Hepatocyte (in vitro differentiated cells): ENCODE results near the gene ADGRF3. TPM values are rescaled to one million over a fixed set of nuclear protein-coding genes. Genes with fewer than 3 reads are reported as not detected.
"Not testable (repeated sequence)": the region's sequence is repeated elsewhere in the genome, so short reads cannot be mapped to it uniquely, and the experiment has no call there.

Source experiments
- DNase-seq: peaks from one replicate; pipeline ENCODE4 v3.0.0-alpha.2; 2016; ENCODE audit warnings: low spot score
- H2AFZ ChIP-seq: fragments of 200-600 bp; sonication (generic); 2 replicates; pipeline ENCODE4 v1.6.0; 2016; ENCODE audit warnings: antibody characterized with exemption, mild to moderate bottlenecking
- H3K27ac ChIP-seq: fragments of 200-600 bp; sonication (generic); 2 replicates; pipeline ENCODE4 v1.5.1; 2016; ENCODE audit warnings: mild to moderate bottlenecking
- H3K27me3 ChIP-seq: fragments of 200-600 bp; sonication (generic); 2 replicates; pipeline ENCODE4 v1.6.1; 2016
- H3K36me3 ChIP-seq: fragments of 200-600 bp; sonication (generic); replicated peaks from 2 replicates; pipeline ENCODE4 v1.5.1; 2016; ENCODE audit warnings: low read depth; ENCODE audit not compliant: insufficient read depth
- H3K4me1 ChIP-seq: fragments of 200-600 bp; sonication (generic); 2 replicates; pipeline ENCODE4 v1.5.1; 2016; ENCODE audit warnings: mild to moderate bottlenecking, moderate library complexity; ENCODE audit not compliant: insufficient read depth
- H3K4me2 ChIP-seq: fragments of 200-600 bp; sonication (generic); 2 replicates; pipeline ENCODE4 v1.6.0; 2016
- H3K4me3 ChIP-seq: fragments of 200-600 bp; sonication (generic); 2 replicates; pipeline ENCODE4 v1.5.1; 2016; ENCODE audit warnings: mild to moderate bottlenecking
- H3K79me2 ChIP-seq: fragments of 200-600 bp; sonication (generic); 2 replicates; pipeline ENCODE4 v1.6.0; 2017; ENCODE audit warnings: mild to moderate bottlenecking
- H3K9me2 ChIP-seq: fragments of 200-600 bp; sonication (generic); replicated peaks from 2 replicates; pipeline ENCODE4 v1.6.0; 2017; ENCODE audit warnings: mild to moderate bottlenecking; ENCODE audit not compliant: insufficient read depth
- H3K9me3 ChIP-seq: fragments of 200-600 bp; sonication (generic); 2 replicates; pipeline ENCODE4 v1.5.1; 2016; ENCODE audit warnings: low read depth, mild to moderate bottlenecking
- H4K20me1 ChIP-seq: fragments of 200-600 bp; sonication (generic); 2 replicates; pipeline ENCODE4 v1.6.0; 2016; ENCODE audit warnings: mild to moderate bottlenecking; ENCODE audit not compliant: insufficient read depth, poor library complexity, severe bottlenecking
- EZH2 ChIP-seq: fragments of 200-600 bp; sonication (generic); IDR thresholded peaks from 2 replicates; pipeline ENCODE4 v1.6.1; 2016; ENCODE audit warnings: antibody characterized with exemption, mild to moderate bottlenecking, borderline replicate concordance
- EZH2phosphoT487 ChIP-seq: fragments of 200-600 bp; sonication (generic); IDR thresholded peaks from one replicate; pipeline ENCODE4 v1.6.1; 2018; ENCODE audit warnings: antibody characterized with exemption, mild to moderate bottlenecking, low read depth, moderate library complexity; ENCODE audit not compliant: unreplicated experiment, severe bottlenecking
- WGBS: methylation state at CpG from one replicate; pipeline ENCODE4 v1.1.6; 2016; ENCODE audit warnings: low lambda C conversion rate; ENCODE audit errors: missing lambda C conversion rate; 5-methylcytosine and 5-hydroxymethylcytosine counted together
- polyA plus RNA-seq: library from polyadenylated mRNA; unstranded; fragments of >200 nt; fragmentation: Nextera tagmentation; extraction: Ambion mirVana; gene quantifications from 2 replicates; pipeline ENCODE4 v1.2.1, GENCODE V29; 2016
- total RNA-seq: library from RNA; depleted of rRNA; stranded (reverse); fragments of >200 nt; gene quantifications from 2 replicates; pipeline ENCODE4 v1.2.3, GENCODE V29; 2014
- TF ChIP-seq, protein P1 (sequence below): fragments of 200-600 bp; sonication (generic); IDR thresholded peaks from 2 replicates; pipeline ENCODE4 v1.5.1; 2016; ENCODE audit warnings: antibody characterized with exemption, mild to moderate bottlenecking; ENCODE audit not compliant: poor library complexity

The ADGRF3 gene
- total and polyA plus RNA-seq, 2 experiments from 2014 or later = 0.63 to 1.3 TPM

DNA sequence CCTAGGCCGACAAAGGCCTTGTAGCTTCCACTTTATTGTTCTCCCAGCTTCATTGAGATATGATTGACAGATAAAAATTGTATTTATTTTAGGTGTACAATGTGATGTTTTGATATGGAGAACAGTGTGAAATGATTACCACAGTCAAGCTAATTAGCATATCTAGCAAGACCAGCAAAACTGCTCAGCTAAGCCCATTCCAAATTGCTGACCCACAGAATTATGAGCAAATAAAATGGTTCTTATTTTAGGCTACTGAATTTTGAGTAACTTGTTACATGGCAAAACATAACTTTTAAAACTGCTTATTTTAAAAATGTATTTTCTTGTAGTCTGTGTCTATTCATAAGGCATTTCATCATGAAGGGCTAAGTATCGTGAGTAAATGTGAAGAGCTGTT lies 9.3 kb downstream of the ADGRF3 start:
- no peak overlapping the region for H3K27ac ChIP-seq
- no peaks in the 10 kb centered on the region for H3K9me3 ChIP-seq
- no peaks in the 10 kb centered on the region for H3K9me2 ChIP-seq
- H3K27me3 ChIP-seq = no peaks in the 10 kb centered on the region
- H3K79me2 ChIP-seq = no peaks in the 10 kb centered on the region
- TF ChIP-seq, protein P1, sequence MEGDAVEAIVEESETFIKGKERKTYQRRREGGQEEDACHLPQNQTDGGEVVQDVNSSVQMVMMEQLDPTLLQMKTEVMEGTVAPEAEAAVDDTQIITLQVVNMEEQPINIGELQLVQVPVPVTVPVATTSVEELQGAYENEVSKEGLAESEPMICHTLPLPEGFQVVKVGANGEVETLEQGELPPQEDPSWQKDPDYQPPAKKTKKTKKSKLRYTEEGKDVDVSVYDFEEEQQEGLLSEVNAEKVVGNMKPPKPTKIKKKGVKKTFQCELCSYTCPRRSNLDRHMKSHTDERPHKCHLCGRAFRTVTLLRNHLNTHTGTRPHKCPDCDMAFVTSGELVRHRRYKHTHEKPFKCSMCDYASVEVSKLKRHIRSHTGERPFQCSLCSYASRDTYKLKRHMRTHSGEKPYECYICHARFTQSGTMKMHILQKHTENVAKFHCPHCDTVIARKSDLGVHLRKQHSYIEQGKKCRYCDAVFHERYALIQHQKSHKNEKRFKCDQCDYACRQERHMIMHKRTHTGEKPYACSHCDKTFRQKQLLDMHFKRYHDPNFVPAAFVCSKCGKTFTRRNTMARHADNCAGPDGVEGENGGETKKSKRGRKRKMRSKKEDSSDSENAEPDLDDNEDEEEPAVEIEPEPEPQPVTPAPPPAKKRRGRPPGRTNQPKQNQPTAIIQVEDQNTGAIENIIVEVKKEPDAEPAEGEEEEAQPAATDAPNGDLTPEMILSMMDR = no peak
- TF ChIP-seq EZH2 (no peak), EZH2phosphoT487 (no peak)
- H2AFZ ChIP-seq = no peak overlapping the region
- H3K4me3 ChIP-seq = no peak overlapping the region
- no peaks in the 10 kb centered on the region for H3K36me3 ChIP-seq
- 97% methylated on average over 2 of the region's 2 CpGs for WGBS
- no peaks in the 10 kb centered on the region for H3K4me1 ChIP-seq
- DNase-seq = no peak
- H3K4me2 ChIP-seq = no peak overlapping the region
- H4K20me1 ChIP-seq = no peaks in the 10 kb centered on the region

DNA sequence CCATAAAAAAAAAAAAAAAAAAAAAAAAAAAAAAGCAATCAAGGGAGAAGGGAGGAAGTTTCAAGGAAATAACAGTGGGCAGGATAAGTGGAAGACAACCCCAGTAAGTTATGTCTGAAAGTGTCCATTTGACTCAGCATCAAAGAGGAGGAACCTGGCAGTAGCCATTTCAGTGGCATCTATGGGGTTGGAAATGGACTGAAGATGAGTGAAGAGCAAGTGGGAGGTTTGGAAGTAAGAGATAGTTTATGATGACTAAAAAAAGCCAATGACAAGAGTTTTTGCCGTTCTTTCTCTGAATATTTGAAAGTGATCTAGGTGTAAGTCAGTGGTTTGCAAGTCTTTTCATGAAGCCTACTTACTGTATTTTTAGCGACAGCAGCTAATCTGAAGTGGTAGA lies 9.9 kb downstream of the ADGRF3 start:
- H3K4me2 ChIP-seq = no peak overlapping the region
- 94% methylated on average over 2 of the region's 2 CpGs for WGBS

DNA sequence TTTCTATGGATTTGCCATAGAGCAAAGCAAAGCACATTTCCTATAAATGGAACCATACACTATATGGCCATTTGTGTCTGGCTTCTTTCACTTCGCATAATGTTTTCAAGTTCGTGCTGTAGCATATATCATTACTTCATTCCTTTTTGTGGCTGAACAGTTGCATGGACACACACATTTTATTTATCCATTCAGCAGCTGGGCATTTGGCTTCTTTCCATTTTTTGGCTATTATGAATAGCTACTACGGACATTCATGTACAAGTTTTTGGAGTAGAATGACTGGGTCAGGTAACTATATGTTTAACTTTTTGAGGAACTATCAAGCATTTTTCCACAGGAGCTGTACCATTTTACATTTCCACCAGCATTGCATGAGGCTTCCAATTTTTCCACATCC lies 11.4 kb downstream of the ADGRF3 start:
- Histone ChIP-seq H3K27me3 (no peaks in the 10 kb centered on the region), H3K36me3 (no peaks in the 10 kb centered on the region), H3K4me3 (no peak overlapping the region), H2AFZ (no peak overlapping the region), H3K4me2 (no peak overlapping the region), H3K4me1 (no peaks in the 10 kb centered on the region), H3K9me3 (no peaks in the 10 kb centered on the region), H3K27ac (no peak overlapping the region), H3K79me2 (no peaks in the 10 kb centered on the region), H4K20me1 (no peaks in the 10 kb centered on the region), H3K9me2 (no peaks in the 10 kb centered on the region)
- 82% methylated on average over 3 of the region's 3 CpGs for WGBS
- no peak for DNase-seq
- TF ChIP-seq EZH2phosphoT487 (no peak), EZH2 (no peak)
- TF ChIP-seq, protein P1 = no peak

More for the DNA sequence above, 9.9 kb downstream of the ADGRF3 start:
- H4K20me1 ChIP-seq = no peaks in the 10 kb centered on the region
- no peaks in the 10 kb centered on the region for H3K9me3 ChIP-seq
- H3K36me3 ChIP-seq = no peaks in the 10 kb centered on the region
- H3K27ac ChIP-seq = no peak overlapping the region
- no peaks in the 10 kb centered on the region for H3K79me2 ChIP-seq
- no peaks in the 10 kb centered on the region for H3K4me1 ChIP-seq
- H3K4me3 ChIP-seq = no peak overlapping the region
- TF ChIP-seq, protein P1 = no peak
- TF ChIP-seq EZH2phosphoT487 (no peak), EZH2 (no peak)
- H3K9me2 ChIP-seq = no peaks in the 10 kb centered on the region
- no peak overlapping the region for H2AFZ ChIP-seq
- H3K27me3 ChIP-seq = no peaks in the 10 kb centered on the region
- DNase-seq = no peak

DNA sequence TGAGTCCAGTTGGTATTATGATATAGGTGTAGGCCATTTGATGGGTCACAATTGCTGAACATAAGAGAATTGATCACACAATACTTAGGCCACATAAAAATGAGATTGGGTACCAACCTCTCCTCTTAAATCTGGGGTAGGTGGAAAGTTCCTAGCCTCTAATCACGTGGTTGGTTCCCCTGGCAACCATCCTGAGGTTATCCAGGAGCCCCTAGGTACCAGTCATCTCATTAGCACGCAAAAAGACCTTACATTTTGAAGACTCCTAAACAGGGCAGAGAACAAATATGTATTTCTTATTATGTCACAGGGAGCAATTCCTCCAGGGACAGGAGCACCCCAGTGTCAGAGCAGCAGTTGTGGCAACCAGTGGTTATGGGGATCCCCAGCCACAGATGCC lies 13.3 kb downstream of the ADGRF3 start:
- H3K36me3 ChIP-seq = no peaks in the 10 kb centered on the region
- no peak overlapping the region for H3K4me3 ChIP-seq
- DNase-seq = peak; percentile 77
- H3K9me3 ChIP-seq = no peaks in the 10 kb centered on the region
- H3K79me2 ChIP-seq = no peaks in the 10 kb centered on the region
- no peaks in the 10 kb centered on the region for H4K20me1 ChIP-seq
- 5% methylated on average over 2 of the region's 2 CpGs for WGBS
- no peak overlapping the region for H3K27ac ChIP-seq
- no peaks in the 10 kb centered on the region for H3K9me2 ChIP-seq
- H2AFZ ChIP-seq = no peak overlapping the region
- no peaks in the 10 kb centered on the region for H3K27me3 ChIP-seq
- no peak overlapping the region for H3K4me2 ChIP-seq
- TF ChIP-seq, protein P1 = no peak
- no peak for TF ChIP-seq EZH2
- no peak for TF ChIP-seq EZH2phosphoT487
- H3K4me1 ChIP-seq = no peaks in the 10 kb centered on the region

DNA sequence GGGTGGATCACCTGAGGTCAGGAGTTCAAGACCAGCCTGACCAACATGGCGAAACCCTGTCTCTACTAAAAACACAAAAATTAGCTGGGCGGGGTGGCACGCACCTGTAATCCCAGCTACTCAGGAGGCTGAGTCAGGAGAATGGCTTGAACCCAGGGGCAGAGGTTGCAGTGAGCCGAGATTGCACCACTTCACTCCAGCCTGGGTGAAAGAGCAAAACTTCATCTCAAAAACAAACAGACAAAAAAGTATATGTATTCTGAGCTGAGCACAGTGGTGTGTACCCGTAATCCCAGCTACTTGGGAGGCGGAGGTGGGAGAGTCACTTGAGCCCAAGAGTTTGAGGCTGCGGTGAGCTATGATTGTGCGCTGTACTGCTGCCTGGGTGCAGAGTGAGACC lies 15.3 kb downstream of the ADGRF3 start:
- 92% methylated on average over 8 of the region's 8 CpGs for WGBS
- DNase-seq, H3K9me2 ChIP-seq, H3K4me1 ChIP-seq, H3K27me3 ChIP-seq, H3K27ac ChIP-seq, H3K79me2 ChIP-seq, H3K4me3 ChIP-seq, H3K9me3 ChIP-seq, H2AFZ ChIP-seq, H3K36me3 ChIP-seq, H3K4me2 ChIP-seq, H4K20me1 ChIP-seq: not testable (repeated sequence)
